Measurements from ENCODE around the gene MGLL. TPM values are rescaled to one million over a fixed set of nuclear protein-coding genes. Genes with fewer than 3 reads are reported as not detected.

The MGLL gene
- total RNA-seq, 1 experiment from 2014 or later = 42.4 TPM

DNA sequence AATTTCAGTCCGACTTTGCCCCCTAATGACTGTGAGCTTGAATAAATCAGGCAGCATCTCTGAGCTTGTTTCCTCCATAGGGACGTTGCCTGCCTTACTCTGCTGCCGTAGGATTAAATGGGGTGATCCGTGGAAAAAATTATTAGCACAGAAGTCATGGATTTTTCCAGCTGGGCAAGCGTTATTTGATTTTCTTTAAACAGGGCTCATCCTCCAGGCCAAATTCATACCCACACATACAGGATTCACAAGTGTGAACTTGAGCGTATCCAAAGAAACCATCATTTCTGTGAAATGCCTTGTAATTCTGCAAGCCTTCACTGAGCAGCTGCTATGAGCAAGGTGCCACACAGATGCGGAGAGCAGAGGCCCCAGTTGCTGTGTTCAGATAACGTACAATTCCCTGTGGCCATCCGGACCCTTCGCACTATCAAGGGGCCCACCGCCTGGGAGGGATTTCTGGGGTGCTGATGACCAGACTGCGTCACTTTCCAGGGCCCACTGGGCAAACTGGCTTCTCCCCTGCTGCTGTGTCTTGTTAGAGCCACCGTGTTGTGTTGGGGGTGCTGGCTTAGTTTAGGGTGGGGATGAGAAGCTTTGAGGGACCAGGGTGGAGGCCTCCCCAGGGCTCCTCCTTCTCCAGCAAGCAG, 61.4 kb downstream of the MGLL start:
- H3K4me1 Mint-ChIP-seq (ENCODE audit: low read depth, unreplicated experiment) = peaks cover 9% of the 10 kb centered on the region
- BruUV-seq (replicated peaks) = no TSS peak

GRCh38 chr3:127760361-127760760, 62.0 kb downstream of the MGLL start:
- no peak for DNase-seq
- intact Hi-C loops (cut with micrococcal nuclease; ENCODE audit: unreplicated experiment) = no loop called here
- Mint-ChIP-seq H3K4me1 (ENCODE audit: low read depth, unreplicated experiment) (peaks cover 3% of the 10 kb centered on the region), H3K27me3 (ENCODE audit: unreplicated experiment) (no peaks in the 10 kb centered on the region), H3K4me3 (ENCODE audit: low read depth, unreplicated experiment) (no peak overlapping the region), H3K27ac (ENCODE audit: unreplicated experiment) (no peak overlapping the region), H3K36me3 (ENCODE audit: insufficient read depth, unreplicated experiment) (no peaks in the 10 kb centered on the region), H3K9me3 (ENCODE audit: low read depth, unreplicated experiment) (no peaks in the 10 kb centered on the region)
- BruUV-seq (replicated peaks) = no TSS peak
- no peak for TF ChIP-seq CTCF (IDR thresholded peaks at IDR 0.05; ENCODE audit: unreplicated experiment)
- CTCF ChIA-PET = interaction anchor here (1.0 to 1.4 kb wide), 2 partner anchors 8 to 9 kb away, joined by 4 read pairs; no protein-coding TSS in a partner anchor

More for the DNA sequence above, 61.4 kb downstream of the MGLL start:
- H3K27me3 Mint-ChIP-seq (ENCODE audit: unreplicated experiment) = no peaks in the 10 kb centered on the region
- no peaks in the 10 kb centered on the region for H3K36me3 Mint-ChIP-seq (ENCODE audit: insufficient read depth, unreplicated experiment)
- CTCF ChIA-PET = interaction anchor here (1.0 to 1.4 kb wide), 2 partner anchors 8 to 10 kb away, joined by 4 read pairs; no protein-coding TSS in a partner anchor
- intact Hi-C loops (cut with micrococcal nuclease; ENCODE audit: unreplicated experiment) = no loop called here
- H3K4me3 Mint-ChIP-seq (ENCODE audit: low read depth, unreplicated experiment) = no peak overlapping the region
- H3K9me3 Mint-ChIP-seq (ENCODE audit: low read depth, unreplicated experiment) = no peaks in the 10 kb centered on the region
- no peak for DNase-seq
- TF ChIP-seq CTCF (IDR thresholded peaks at IDR 0.05; ENCODE audit: unreplicated experiment) = no peak
- H3K27ac Mint-ChIP-seq (ENCODE audit: unreplicated experiment) = no peak overlapping the region

GRCh38 chr3:127759826-127760225, 62.5 kb downstream of the MGLL start:
- no peak for TF ChIP-seq CTCF (IDR thresholded peaks at IDR 0.05; ENCODE audit: unreplicated experiment)
- CTCF ChIA-PET = interaction anchor here (1.0 to 1.4 kb wide), 2 partner anchors 9 kb away, joined by 4 read pairs; no protein-coding TSS in a partner anchor
- BruUV-seq (replicated peaks) = no TSS peak
- no peak for DNase-seq
- Mint-ChIP-seq H3K4me3 (ENCODE audit: low read depth, unreplicated experiment) (no peak overlapping the region), H3K27me3 (ENCODE audit: unreplicated experiment) (no peaks in the 10 kb centered on the region), H3K27ac (ENCODE audit: unreplicated experiment) (no peak overlapping the region), H3K9me3 (ENCODE audit: low read depth, unreplicated experiment) (no peaks in the 10 kb centered on the region), H3K4me1 (ENCODE audit: low read depth, unreplicated experiment) (no peaks in the 10 kb centered on the region), H3K36me3 (ENCODE audit: insufficient read depth, unreplicated experiment) (no peaks in the 10 kb centered on the region)
- intact Hi-C loops (cut with micrococcal nuclease; ENCODE audit: unreplicated experiment) = no loop called here

DNA sequence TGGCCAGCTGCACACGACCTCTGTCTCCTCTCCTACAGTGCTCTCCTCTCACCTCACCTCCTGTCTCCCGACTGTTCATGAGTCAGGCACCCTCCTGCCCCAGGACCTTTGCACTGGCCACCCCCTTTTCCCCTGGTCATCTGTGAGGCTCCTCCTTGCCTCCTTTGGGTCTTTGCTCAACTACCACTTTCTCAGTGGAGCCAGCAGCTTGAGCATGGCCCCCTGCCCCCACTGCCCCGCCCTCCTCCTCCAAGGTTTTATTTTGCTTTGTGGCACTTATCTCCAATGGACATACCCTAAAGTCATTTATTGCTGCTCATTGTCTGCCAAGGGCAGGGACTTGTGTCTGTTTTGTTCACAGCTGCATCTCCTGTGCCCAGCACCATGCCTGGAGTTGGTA, 64.3 kb downstream of the MGLL start:
- no peak for DNase-seq
- Mint-ChIP-seq H3K36me3 (ENCODE audit: insufficient read depth, unreplicated experiment) (no peaks in the 10 kb centered on the region), H3K4me3 (ENCODE audit: low read depth, unreplicated experiment) (no peak overlapping the region), H3K27ac (ENCODE audit: unreplicated experiment) (no peak overlapping the region), H3K27me3 (ENCODE audit: unreplicated experiment) (no peaks in the 10 kb centered on the region), H3K9me3 (ENCODE audit: low read depth, unreplicated experiment) (no peaks in the 10 kb centered on the region), H3K4me1 (ENCODE audit: low read depth, unreplicated experiment) (no peaks in the 10 kb centered on the region)
- BruUV-seq (replicated peaks) = no TSS peak
- TF ChIP-seq CTCF (IDR thresholded peaks at IDR 0.05; ENCODE audit: unreplicated experiment) = no peak
- intact Hi-C loops (cut with micrococcal nuclease; ENCODE audit: unreplicated experiment) = no loop called here
- CTCF ChIA-PET = no interaction called here
